GM18909 (cell line): ENCODE results near the gene CCL18.
"Not testable (repeated sequence)": the region's sequence is repeated elsewhere in the genome, so short reads cannot be mapped to it uniquely, and the experiment has no call there.

Experiments
- ATAC-seq: cut with Tn5 transposase; IDR thresholded peaks from one replicate; pipeline ENCODE4 v1.9.1; 2021; ENCODE audit warnings: mild to moderate bottlenecking; ENCODE audit not compliant: unreplicated experiment, poor library complexity

The CCL18 gene

DNA sequence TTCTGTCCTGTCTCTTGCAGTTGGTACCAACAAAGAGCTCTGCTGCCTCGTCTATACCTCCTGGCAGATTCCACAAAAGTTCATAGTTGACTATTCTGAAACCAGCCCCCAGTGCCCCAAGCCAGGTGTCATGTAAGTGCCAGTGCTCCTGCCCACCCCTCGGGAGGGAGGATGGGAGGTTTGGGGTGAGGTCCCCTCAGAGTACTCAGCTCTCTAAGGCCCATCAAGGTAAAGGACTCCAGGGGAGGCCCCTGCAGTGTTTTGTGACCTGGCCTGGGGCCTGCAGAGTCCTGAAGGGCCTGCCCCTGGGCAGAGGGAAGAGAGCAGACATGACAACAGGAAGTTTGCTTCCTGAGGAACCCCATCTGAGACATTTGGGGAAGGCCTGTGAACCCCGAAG, 6.4 kb downstream of the CCL18 start:
- ATAC-seq, result no peak

DNA sequence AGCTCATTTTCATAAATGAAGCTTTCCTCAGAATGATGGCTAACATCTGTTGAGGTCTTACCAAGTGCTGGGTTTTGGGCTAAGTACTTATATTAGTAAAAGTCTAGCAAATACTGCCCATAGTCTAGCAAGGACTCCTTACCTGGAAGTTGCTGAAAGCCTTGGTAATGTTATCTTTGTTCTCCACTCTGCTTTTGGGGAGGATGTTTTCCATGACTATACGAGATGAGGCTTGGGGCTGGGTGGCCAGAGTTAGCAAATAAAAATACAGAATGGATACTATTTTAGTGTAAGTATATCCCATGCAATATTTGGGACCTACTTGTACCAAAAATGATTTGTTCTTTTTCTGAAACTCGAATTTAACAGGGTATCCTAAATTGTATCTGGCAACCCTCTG, 7.7 kb downstream of the CCL18 start:
- ATAC-seq, result no peak

DNA sequence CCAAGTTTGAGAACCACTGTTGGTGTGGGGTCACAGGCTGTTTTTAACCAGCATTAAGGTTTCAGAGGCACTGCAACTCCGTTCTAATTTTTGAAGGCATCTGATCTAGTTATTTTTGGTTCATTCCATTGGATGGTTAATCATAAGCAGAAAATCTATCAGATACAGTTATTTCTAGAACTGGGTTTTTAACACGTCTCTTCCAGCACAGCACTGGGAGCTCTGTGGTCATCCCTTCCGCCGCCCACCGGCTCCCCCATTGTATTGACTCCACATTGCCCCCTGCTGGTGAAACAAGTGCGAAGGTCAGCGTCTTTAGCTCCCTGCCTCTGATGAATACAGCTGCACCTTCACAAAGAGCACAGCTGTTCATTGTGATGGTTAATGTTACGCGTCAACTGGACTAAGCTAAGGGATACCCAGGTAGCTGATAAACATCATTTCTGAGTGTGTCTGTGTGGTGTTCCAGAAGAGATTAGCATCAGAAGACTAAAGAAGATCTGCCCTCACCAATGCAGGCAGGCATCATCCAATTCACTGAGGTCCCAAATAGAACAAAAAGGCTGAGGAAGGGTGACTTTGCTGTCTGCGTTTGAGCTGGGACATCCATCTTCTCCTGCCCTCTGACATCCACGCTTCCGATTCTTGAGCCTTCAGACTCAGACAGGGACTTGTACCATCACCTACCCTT, 8.5 kb downstream of the CCL18 start:
- no peak for ATAC-seq

DNA sequence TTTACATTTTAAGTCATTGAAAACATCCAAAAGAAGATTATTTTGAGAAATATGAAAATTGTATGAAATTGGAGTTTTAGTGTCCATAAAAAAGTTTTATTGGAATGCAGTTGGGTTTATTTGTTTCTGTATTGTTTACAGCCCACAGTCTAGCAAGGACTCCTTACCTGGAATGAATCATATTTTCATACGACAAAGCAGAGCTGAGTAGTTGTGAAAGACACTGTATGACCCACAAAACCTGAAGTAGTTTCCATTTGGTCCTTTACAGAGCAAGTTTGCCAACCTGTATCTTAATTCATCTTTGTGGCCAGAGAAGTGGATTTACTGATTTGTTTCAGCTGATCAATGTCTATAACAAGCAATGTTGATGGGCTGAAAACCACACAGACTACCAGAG, 10.3 kb downstream of the CCL18 start:
- no peak for ATAC-seq

DNA sequence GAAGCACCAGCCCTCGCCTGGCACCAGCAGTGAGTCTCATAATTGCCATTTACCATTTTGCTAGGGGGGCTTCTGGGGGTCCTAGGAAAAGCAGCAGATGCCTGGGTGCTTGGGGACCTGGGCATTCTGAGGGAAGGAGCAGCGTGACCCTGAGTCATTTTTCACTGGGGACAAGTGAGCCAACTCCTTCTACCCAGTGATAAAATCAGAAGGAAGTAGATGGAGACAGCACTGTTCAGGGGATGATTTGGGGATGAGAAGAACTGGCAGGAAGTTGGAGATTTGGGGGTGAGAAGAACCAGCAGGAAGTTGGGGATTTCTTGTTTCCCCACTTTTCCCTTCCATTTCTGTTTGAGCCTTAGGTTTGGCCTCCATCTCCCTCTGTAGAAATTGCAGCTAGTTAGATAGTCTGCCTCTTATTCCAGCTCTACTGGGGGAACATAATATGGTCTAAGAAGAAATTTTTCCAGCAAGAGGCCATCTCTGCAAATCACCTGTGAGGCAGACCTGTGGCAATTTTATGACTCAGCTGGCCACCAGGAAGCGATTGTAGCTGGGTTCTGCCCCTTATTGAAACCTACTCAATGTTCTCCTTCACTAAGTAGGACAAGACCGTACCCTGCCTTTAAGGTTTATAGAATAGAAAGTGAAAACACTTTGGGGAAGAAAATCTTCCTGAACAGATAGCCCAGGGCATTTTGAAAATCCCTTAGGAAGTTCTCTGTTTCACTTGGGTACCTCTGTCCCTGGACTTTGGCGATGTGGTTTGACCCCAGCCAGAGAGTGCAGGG, 17.8 kb downstream of the CCL18 start:
- peak; percentile 22 for ATAC-seq

DNA sequence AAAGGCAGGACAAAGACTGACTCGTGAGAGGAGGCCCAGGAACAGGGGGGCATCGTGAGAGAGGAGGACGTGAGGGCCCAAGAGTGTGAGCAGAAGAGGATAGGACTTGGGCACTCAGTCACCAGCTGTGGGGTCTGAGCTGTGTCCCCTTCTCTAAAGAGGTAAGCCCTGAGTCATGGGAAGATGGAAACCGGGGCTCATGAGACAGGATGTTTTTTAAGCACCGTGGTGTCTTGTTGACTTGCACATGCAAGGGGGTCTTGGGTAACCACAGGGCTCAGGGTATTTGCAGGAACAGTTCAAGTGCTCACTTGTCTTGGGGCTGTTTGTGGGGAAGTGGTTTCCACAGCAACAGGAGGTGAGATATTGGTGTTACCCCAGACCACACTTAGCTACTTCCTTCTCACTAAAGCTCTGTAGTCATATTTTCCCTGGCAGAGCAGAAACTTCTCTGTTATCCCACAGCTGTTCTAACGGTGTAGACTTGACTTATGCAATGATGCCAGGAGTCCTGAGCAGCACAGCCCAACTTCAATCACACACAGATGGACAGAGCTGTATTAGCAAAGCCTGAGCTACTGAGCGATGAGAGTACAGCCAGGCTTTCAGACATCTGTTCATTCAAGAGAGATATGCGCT, 18.5 kb downstream of the CCL18 start:
- peak; percentile 41 for ATAC-seq

DNA sequence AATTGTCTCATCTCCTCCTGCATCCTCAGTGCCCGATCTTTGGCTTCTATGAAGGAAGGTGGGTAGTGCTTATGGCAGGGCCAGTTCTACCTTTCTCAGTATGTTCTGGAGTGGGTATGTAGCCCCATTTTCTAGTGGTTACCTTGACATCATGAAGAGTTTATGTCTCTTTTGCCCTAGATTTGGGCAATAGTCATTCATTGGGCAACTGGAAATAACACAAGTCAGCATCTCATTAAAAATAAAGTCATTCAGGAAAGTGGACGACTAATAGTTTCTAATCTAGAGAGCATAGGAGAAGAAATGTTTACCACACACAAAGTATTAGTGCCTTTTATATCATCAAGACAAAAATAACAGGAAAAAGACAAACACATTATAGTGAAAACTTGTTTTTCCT, 19.6 kb downstream of the CCL18 start:
- not testable (repeated sequence) for ATAC-seq

DNA sequence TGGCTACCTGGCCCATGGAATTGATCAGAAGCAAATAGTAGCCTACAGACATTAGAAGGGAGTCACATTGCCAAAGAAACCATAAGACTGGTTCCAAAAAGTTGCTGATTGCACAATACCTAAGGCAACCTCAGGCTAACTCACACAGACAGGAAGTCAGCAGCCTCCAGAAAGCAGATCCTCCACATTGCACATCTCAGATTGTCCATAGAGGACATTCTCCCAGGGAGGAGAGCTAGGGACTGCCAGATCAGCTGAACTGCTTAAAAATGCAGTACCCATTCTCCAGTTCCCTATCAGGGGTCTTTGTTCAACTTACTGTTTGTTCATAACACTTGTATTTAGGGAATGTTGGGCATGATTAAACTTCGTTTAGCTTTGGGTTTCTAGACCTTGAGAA, 21.7 kb downstream of the CCL18 start:
- no peak for ATAC-seq

DNA sequence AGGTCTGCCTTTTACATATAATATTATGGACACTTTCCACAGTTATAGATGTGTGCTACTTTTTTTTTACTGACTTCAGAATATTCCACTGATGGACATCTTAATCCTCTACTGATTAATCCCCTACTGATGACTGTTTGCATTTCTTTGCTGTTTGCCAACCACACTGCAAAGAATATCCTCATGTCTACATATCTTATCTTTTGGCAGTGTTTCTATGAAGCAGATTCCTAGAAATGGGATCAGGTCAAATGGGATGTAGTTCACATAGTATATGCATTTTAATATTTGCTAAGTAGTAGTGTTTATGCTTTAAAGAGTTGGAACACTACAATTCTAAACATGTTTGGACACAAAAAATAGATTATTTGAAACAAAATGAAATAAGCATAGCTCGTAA, 22.7 kb downstream of the CCL18 start:
- no peak for ATAC-seq

DNA sequence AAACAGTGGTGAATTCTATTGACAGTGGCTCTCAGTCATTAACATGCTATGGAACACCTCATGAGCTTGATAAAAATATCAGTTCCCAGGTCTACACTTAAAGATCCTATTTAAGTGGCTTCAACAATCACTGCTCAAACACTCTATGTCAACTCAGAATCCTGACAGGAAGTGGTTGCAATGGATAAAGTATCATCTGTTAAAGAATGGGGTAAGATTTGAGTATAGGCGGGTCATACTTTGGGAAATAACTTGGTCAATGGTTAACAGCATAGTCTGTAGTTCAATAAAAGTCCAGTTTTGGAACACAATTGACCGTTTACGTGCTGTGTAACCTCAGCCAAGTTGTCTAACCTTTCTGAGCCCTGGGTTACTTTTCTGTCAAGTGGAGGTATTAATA, 23.4 kb downstream of the CCL18 start:
- ATAC-seq, result not testable (repeated sequence)

DNA sequence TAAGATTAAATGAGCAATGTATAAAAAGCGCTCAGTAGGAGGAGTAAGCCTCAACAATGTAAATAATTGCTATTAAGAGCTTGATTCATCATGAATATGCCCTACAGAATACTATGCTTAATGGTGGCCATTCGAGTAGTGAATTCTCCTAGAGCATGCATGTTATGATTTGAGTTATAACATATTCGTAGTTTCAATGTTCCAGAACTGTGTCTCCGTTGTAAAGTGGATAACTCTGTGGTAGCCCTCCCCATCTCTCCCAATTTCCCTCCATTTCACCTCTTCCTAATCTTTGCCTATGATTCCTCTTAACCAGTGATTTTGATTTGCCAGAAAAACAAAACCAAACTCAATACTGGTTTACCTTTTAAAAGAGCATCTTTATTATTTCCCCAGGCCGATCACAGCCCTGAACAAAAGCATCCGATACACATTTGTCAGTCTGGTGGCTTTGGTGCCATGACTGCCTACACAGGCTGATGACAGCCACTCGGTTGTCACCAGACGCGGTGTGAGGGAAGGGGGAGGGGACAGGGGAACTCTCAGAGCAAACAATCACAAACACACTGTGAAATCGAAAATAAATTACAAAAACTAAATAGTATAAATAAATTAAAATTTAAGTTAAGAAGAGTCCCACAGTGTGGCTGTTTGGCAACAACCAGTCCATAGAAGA, 24.0 kb downstream of the CCL18 start:
- ATAC-seq, result not testable (repeated sequence)

DNA sequence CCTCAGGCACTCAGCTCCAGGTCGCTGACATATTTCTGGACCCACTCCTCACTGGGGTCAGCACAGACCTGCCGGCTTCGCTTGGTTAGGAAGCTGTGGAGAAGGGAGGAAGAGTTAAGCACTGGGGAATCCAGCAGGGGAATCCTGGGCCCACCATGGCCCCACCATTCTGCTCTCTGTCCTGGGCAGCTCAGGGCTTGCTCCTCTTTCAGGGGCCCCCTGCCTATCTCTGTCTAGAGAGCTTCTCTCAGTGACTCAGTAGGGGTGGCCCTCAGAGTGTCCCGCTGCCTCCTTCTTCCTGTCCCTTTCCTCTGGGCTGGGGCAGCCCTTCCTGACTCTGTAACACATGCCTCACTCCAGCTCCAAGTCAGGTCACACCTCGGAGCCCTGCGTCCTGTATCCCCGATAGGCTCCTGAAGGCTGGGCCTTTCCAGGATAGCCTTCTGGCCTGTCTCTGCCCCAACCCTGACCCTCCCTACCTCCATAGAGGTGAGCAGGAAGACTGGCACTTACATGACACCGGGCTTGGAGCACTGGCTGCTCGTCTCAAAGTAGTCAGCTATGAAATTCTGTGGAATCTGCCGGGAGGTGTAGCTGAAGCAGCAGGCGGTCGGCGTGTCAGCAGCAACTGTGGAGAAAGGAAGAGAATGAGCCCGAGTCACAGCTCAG, 24.7 kb downstream of the CCL18 start:
- ATAC-seq, result no peak

DNA sequence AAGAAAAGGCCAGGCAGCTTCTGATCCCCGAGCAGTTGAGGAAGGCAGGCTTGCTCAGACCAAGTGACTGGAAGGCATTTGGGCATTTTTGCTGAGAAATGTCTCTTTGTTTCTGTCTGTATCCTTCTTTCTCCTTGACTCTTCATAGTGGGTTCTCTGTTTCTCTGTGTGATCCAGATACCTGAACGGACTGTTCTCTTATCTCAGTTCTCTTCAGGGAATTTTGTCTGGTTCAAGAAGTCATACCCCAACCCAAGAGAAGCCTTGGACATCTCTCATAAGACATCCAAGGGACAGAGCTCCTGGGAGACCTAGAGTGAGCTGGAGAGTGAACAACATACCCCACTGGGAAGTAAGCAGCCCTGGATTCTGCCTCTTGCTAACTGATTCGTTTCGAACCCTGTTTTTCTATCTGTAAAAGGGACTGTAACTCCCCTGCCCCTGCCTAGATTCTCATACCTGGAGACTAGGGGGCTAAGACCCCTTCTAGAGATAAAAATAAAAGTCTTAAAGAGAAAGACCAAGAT, 25.3 kb downstream of the CCL18 start:
- ATAC-seq, result no peak

DNA sequence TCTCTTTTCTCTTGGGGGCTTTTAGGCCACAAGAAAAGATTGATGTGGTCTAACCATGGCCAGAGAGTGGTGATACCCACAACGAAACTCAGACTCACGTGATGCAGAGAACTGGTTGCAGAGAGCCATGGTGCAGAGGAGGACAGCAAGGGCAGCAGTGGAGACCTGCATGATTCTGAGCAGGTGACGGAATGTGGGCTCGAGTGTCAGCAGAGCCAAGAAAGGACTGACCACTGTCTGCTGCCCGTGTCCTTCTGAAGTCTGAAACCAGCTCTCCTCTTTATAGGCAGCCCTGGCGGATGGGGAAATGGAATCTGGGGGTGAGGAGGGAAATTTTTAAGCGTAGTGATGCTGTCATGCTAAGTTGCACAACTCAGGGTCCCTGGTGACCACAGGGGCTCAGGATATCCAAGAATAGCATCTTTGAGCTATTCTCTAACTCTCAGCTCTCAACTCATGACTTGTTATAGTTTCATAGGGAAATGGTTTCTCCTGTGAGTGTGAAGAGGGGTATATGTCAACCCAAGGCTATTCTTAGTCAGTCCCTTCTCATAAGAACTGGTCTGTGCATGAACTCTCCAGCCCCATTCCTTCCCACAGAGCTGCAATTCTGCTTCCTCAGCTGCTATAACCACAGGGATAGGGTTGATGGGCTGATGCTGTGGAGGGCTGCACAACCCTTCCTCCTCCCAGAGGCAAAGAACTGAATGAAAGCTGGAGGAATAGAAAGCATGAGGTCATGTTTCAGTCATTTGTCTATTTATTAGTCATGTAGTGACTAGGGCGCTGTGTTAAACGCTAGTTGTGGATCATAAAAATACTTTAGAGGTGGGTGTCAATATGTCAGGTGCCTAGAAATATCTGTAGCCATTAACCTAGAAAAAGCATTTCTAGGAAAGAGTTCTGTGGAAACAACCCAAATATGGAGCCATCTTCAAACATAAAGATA, 26.1 kb downstream of the CCL18 start, which contains the start of gene CCL3:
CCL3 (minus strand) TSS at position 256 of the 949 bp plus-strand sequence; CDS start at position 171, 85 bp downstream.
- ATAC-seq, result peak; percentile 67

DNA sequence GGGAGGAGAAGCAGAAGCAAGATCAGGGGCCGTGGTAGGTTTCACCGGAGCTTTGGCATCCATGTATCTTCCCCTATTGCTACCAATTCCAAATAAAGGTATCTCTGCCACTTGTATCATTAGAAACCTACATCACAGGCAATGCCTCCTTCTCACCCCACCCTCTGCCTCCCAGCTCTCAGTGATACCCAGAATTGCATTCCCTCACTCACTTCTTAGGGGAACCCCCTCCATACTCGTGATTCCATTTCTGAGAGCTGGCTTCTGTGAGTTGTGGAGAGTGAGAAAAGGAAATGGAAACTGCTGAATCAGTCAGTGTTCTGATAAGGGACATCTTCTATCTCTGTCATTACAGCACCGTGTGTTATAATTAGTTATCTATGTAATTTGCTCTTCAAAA, 28.2 kb downstream of the CCL18 start:
- ATAC-seq, result no peak

DNA sequence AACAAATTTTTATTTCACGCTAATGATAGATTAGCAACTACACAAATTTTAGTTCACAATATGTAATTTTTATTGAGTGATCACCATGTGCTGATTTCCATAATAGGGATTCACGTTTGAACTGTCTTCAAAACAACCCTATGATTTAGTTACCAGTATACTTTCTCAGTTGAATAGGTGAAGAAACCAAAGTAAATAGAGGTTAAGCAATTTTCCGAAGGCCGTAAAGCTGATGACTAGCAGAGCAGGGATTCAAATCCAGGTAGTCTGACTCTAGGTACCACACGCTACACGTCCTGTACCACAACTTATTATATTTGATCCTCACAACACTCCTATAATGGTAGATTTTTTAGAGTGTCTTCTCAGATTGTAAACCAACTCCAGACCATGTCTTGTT, 28.6 kb downstream of the CCL18 start:
- ATAC-seq, result not testable (repeated sequence)

DNA sequence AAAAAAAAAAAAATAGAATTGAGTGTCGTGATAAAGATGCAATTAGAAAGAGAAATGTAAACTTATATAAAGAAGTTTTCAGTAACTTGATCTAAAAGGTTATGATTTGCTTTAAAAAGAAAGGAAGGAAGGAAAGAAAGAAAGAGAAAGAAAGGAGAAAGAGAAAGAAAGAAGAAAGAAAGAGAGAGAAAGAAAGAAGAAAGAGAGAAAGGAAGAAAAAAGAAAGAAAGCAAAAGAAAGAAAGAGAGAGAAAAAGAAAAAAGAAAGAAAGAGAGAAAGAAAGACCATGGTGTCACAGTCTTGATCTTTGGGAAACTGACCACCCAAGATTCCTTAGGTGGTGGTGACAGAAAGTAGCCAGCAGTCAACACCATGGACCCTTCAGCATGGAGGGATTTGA, 30.2 kb downstream of the CCL18 start:
- no peak for ATAC-seq

DNA sequence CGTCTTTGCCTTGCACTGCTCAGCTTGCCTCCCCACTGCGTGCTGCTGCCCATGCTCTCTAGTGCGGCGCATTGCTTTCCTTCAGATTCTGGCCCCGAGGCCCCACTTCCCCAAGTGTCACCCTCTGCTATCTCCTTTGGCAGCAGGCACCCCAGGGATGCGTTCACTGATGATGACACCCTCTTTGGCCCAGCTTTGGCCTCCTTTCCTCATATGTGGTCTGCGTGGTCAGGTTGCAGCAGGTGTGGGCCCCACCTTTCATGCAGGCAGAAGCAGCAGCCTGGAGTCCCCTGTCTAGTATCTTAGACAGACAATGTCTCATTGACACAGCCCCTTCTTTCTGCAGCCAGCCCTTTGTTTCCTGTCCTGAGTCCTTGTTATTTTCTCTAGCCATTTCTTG, 30.7 kb downstream of the CCL18 start:
- ATAC-seq, result no peak

DNA sequence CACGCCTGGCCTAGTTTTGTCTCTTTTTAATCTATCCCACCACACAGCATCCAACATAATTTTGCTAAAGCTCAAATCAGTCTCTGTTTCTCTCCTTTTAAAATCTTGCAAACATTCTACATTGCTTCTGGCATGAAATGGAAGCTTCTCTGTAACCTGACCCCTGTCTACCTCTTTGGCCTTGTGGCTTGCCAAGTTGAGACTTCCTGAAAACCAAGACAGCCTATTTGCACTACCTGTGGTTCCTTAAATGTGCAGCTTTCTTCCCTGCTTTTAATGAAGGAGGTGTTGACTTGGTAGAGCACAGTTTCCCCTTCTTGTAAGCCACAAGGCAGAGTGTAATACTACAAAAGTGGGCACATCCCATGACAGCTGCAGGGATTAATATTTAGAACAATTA, 31.9 kb downstream of the CCL18 start:
- no peak for ATAC-seq
